HEK293 (cell line): ENCODE results near the gene CRTAC1.
"Not testable (repeated sequence)": the region's sequence is repeated elsewhere in the genome, so short reads cannot be mapped to it uniquely, and the experiment has no call there.

Source experiments
- CTCF ChIA-PET: fragments of 350-600 bp; formaldehyde crosslinking; extraction: SDS; loops from one replicate; lab custom pipeline; 2021; ENCODE audit warnings: antibody characterized with exemption; lab: Yijun Ruan, JAX
- POLR2A ChIA-PET: fragments of 300-600 bp; formaldehyde crosslinking; extraction: SDS; loops from one replicate; lab custom pipeline; 2020; ENCODE audit warnings: antibody characterized with exemption, inconsistent platforms; lab: Yijun Ruan, JAX
- H3K27ac ChIP-seq: fragments of 200-500 bp; sonication (Bioruptor generic); 2 replicates; pipeline ENCODE4 v1.5.1; 2014; ENCODE audit warnings: low read depth, low read length, control low read depth, inconsistent platforms; ENCODE audit errors: extremely low read depth
- H3K36me3 ChIP-seq, 2 experiments: fragments of 200-500 bp in 1 of 2; sonication (Bioruptor generic) in 1 of 2; 1 replicate in 1 of 2; 2 replicates in 1 of 2; pipeline ENCODE4 v1.5.1; 2014 to 2017; ENCODE audit warnings: inconsistent platforms in 2 of 2, low read length in 2 of 2; ENCODE audit not compliant: control insufficient read depth in 2 of 2, insufficient read depth in 1 of 2
- H3K4me1 ChIP-seq: fragments of 200-500 bp; sonication (Bioruptor generic); 2 replicates; pipeline ENCODE4 v1.5.1; 2014; ENCODE audit warnings: mild to moderate bottlenecking, low read length, inconsistent platforms; ENCODE audit not compliant: control insufficient read depth, insufficient read depth
- H3K4me3 ChIP-seq: 2 replicates; pipeline ENCODE4 v1.5.1; 2011; ENCODE audit warnings: low read depth, mild to moderate bottlenecking, control low read depth, low read length, moderate library complexity
- H3K9me3 ChIP-seq: fragments of 200-500 bp; sonication (Bioruptor generic); 2 replicates; pipeline ENCODE4 v1.5.1; 2014; ENCODE audit warnings: low read depth, low read length, inconsistent platforms; ENCODE audit not compliant: control insufficient read depth, insufficient read depth
- GLIS2 ChIP-seq: fragments of 450-650 bp; formaldehyde crosslinking; IDR thresholded peaks from 2 replicates; pipeline ENCODE4 v1.5.1; 2016; ENCODE audit warnings: missing biosample characterization, missing genetic modification characterization
- REST ChIP-seq: fragments of 450-650 bp; formaldehyde crosslinking; IDR thresholded peaks from 2 replicates; pipeline ENCODE4 v1.5.1; 2016; ENCODE audit warnings: missing biosample characterization, missing genetic modification characterization
- ZBTB17 ChIP-seq: fragments of 450-650 bp; formaldehyde crosslinking; IDR thresholded peaks from 2 replicates; pipeline ENCODE4 v1.5.1; 2016; ENCODE audit warnings: missing biosample characterization, missing genetic modification characterization
- ZBTB21 ChIP-seq: fragments of 450-650 bp; formaldehyde crosslinking; IDR thresholded peaks from 2 replicates; pipeline ENCODE4 v1.5.1; 2017; ENCODE audit warnings: missing biosample characterization, missing genetic modification characterization
- ZNF146 ChIP-seq: fragments of 450-650 bp; formaldehyde crosslinking; IDR thresholded peaks from 2 replicates; pipeline ENCODE4 v1.5.1; 2016; ENCODE audit warnings: missing biosample characterization, missing genetic modification characterization
- ZNF266 ChIP-seq: fragments of 450-650 bp; formaldehyde crosslinking; IDR thresholded peaks from 2 replicates; pipeline ENCODE4 v1.5.1; 2016; ENCODE audit warnings: missing biosample characterization, missing genetic modification characterization, low read depth
- ZNF366 ChIP-seq: fragments of 450-650 bp; formaldehyde crosslinking; conservative IDR thresholded peaks from 2 replicates; pipeline ENCODE4 v1.5.1; 2016; ENCODE audit warnings: missing biosample characterization, missing genetic modification characterization
- ZNF514 ChIP-seq: fragments of 450-650 bp; formaldehyde crosslinking; IDR thresholded peaks from 2 replicates; pipeline ENCODE4 v1.5.1; 2016; ENCODE audit warnings: missing biosample characterization, missing genetic modification characterization
- ZNF580 ChIP-seq: fragments of 450-650 bp; formaldehyde crosslinking; IDR thresholded peaks from 2 replicates; pipeline ENCODE4 v1.5.1; 2016; ENCODE audit warnings: missing biosample characterization, missing genetic modification characterization
- ZNF629 ChIP-seq: fragments of 450-650 bp; formaldehyde crosslinking; IDR thresholded peaks from 2 replicates; pipeline ENCODE4 v1.5.1; 2017; ENCODE audit warnings: missing biosample characterization, missing genetic modification characterization
- ZNF639 ChIP-seq: fragments of 450-650 bp; formaldehyde crosslinking; IDR thresholded peaks from 2 replicates; pipeline ENCODE4 v1.5.1; 2016; ENCODE audit warnings: missing biosample characterization, missing genetic modification characterization
- ZNF692 ChIP-seq: fragments of 450-650 bp; formaldehyde crosslinking; IDR thresholded peaks from 2 replicates; pipeline ENCODE4 v1.5.1; 2016; ENCODE audit warnings: missing biosample characterization, missing genetic modification characterization

The CRTAC1 gene

GRCh38 chr10:97844678-97845077, 185.7 kb downstream of the CRTAC1 start:
- no peaks in the 10 kb centered on the region for H3K9me3 ChIP-seq
- POLR2A ChIA-PET = no interaction called here
- no peaks in the 10 kb centered on the region for H3K36me3 ChIP-seq
- TF ChIP-seq REST (peak; percentile 68; the same call in 1 of the 2 replicates), ZNF514 (tag by site-specific recombination) (no peak)
- TF ChIP-seq, all 188 proteins: peak for 1
- H3K4me1 ChIP-seq = no peaks in the 10 kb centered on the region
- H3K4me3 ChIP-seq = no peak overlapping the region
- H3K27ac ChIP-seq = no peak overlapping the region
- CTCF ChIA-PET = interaction anchor here (0.6 kb wide), 1 partner anchor 25 kb away, joined by 3 read pairs; no protein-coding TSS in a partner anchor

GRCh38 chr10:97843972-97844371, 186.4 kb downstream of the CRTAC1 start:
- H3K27ac ChIP-seq, H3K9me3 ChIP-seq, H3K4me1 ChIP-seq, POLR2A ChIA-PET, H3K36me3 ChIP-seq, H3K4me3 ChIP-seq: not testable (repeated sequence)
- CTCF ChIA-PET = interaction anchor here (1.2 kb wide), 1 partner anchor 80 kb away, joined by 3 read pairs; no protein-coding TSS in a partner anchor
- TF ChIP-seq ZNF146 (peak; percentile 98), ZNF580 (0 out of 2 replicates have a peak, but pooled peaks have one; percentile 53)

GRCh38 chr10:97843281-97843671, 187.1 kb downstream of the CRTAC1 start:
- Histone ChIP-seq H3K4me3 (no peak overlapping the region), H3K36me3 (no peaks in the 10 kb centered on the region), H3K4me1 (no peaks in the 10 kb centered on the region), H3K27ac (no peak overlapping the region), H3K9me3 (no peaks in the 10 kb centered on the region)
- CTCF ChIA-PET = interaction anchor here (0.6 to 1.2 kb wide), 5 partner anchors 26 to 726 kb away, joined by 3 to 9 read pairs (median 3); no protein-coding TSS in a partner anchor
- TF ChIP-seq ZNF639 (no peak), ZNF366 (tag by site-specific recombination) (peak; percentile 33; the same call in 1 of the 2 replicates), ZNF629 (tag by site-specific recombination) (peak; percentile 86), ZNF266 (tag by site-specific recombination) (no peak), ZNF692 (tag by site-specific recombination) (no peak), ZBTB21 (peak; percentile 84), GLIS2 (no peak), ZBTB17 (tag by site-specific recombination) (peak; percentile 53)
- POLR2A ChIA-PET = no interaction called here
